Erythroblast (primary cell): ENCODE results near the gene SLC12A5.

Source experiments
- DNase-seq, 2 experiments: peaks; one replicate each; lab custom pipeline; 2025; lab: John Stamatoyannopoulos, UW
- GATA1 ChIP-seq: IDR thresholded peaks from 2 replicates; pipeline ENCODE4 v1.6.1; 2011; ENCODE audit warnings: low read depth, mild to moderate bottlenecking, control low read depth, low read length, moderate library complexity
- POLR2A ChIP-seq: IDR thresholded peaks from 2 replicates; pipeline ENCODE4 v1.6.1; 2011; ENCODE audit warnings: mild to moderate bottlenecking, low read length

Gene SLC12A5

DNA sequence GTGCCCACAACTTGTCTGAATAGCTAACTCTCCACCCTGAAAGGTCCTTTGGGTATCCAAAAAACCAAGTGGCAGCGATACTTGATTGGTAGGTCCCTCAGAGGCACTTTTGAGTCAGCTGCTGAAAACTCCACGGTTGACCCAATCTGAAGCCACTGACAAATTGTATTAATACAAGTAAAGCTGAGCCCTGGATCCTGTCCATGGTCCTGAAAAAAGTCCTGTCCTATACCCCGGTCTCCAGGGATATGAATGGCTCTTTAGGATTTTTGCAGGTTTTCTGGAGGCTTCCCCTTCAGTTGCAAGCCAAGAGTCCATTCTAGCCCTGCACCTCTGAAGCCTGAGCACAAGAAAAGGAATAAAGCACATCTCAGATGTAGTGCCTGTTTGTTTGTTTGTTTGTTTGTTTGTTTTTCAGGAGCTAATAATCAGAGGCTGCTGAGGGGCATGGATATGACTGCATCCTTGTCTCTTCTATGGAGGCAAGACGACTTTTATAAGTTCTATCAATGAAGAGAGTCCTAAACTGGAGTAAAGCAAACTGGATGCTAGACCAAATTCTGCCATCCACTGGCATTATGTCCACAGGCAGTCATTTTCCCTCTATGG lies 1.7 kb upstream of the SLC12A5 start:
- DNase-seq: peak; percentile 49 to 51
- TF ChIP-seq GATA1 (no peak), POLR2A (no peak)

DNA sequence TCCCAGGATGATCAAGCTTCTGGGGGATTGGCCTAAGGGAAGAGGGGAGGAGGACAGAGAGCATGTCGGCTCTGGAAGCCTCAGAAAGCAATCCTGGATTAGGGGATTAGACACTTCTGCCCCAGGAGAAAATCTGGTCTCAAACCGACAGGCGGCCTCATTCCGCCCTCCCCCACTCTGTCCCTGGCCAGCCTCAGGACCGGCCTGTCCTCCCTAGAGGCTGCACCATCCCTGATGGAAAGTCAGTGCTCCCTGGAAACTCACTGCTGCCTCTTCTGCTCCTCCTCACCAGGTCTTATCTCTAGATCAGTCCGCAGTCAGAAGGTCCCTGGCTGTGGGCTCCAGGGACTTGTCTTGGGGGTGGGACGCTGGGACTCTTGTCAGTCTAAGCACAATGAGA lies 905 bp upstream of the SLC12A5 start:
- TF ChIP-seq POLR2A (no peak), GATA1 (no peak)
- DNase-seq: no peak

DNA sequence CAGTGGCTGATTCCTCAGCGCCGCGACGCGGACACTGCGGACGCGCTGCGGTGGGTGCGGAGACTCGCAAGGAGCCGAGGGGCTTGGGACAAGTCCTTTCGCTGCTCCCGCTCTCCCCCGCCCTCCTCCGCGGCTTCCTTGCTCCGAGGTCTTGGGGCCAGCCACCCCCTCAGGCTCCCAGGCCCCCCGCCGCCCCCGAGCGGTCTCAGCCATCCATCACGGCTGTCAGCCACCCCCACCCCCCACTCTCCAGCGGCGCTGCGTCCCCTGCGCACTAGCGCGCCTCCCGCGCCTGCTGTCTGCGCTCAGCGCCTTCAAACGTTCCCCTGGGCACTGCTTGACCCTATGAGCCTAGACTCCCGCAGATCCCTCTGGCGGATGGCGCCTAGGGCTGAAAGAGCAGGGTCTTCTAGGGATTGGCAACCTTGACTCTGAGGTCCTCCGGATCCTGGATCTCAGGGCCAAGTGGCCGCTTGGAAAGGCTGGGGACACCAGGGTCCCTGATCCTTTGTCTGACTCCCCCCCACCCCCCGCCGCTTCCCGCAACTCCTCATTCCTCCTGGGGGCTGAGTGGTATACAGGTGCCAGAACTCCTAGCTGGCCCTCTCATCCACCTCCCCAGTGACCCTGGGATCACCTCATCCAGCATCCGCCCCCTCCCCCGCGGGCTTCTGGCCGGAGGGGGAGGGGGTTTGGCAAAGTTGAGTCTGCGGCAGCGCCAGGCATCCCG lies 1.4 kb downstream of the SLC12A5 start:
- TF ChIP-seq GATA1: no peak
- TF ChIP-seq POLR2A: no peak
- no peak for DNase-seq

DNA sequence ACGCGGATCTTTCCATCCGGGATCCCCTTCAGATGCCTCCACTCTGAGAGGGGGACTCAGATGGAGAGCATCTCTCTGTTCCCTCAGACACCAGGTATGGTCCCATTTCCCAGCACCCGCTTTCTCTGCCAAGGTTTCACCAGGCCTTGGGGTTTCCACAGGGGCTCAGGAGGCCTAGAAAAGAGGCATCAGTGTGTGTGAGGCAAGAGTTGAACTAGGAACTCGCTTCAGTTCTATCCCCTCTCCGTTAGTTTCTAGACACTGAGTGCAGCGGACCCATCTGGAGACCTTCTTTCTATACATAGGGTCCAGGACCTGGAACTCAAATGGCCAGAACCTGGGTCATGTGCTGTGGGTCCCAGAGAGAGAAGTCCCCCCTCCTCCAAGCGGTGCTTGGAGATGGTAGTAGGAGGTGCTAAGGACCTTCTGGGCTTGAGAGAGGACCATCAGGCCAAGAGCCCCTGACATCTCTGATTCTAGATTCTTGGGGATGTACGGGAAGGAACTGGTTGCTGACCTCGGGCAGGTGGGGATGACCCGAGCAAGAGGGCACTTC lies 2.1 kb downstream of the SLC12A5 start:
- TF ChIP-seq GATA1 (no peak), POLR2A (no peak)
- DNase-seq: no peak

DNA sequence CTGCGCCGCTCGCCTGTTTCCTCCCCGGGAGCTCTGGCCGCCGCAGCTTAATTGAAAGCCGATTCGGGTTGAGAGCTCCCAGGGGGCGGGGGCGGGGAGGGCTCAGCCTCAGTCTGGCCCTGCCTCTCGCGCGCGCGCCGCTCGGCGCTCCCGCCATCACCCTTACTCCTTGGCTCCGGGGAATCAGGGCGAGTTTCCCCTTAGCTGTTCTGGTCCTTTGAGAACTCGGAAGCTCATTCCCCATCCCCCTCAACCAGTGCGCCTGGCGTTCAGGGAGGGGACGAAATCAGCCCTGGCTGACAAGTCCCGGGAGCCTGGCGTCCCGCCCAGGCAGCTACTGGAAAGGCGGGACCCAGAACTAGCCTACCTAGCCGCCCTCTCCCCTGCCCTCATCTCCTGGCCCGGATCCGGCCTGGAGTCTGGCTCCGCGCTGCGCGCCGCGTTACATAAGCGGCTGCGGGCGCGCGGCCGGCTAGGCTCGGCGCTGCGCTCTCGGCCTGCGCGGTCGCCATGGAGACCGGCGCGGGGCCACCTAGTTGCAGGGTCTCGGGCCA lies 2.8 kb downstream of the SLC12A5 start:
- no peak for DNase-seq
- no peak for TF ChIP-seq POLR2A

DNA sequence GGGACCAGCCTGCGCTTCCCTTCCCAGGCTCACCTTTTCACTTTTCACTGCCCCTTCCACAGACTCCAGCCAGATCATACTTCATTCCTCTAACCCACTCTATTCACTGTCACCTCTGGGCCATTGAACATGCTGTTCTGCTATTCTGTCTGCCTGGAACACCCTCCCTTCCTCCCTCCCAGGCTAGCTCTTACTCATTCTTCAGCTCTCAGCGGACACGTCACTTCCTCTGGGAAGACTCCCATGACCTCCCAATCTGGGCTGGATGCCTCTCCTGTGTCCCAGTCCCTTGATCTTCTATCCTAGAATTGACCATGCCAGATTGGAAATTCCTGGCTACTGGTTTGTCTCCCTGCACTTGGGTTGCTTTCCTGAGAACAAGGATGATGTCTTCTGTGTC lies 5.0 kb downstream of the SLC12A5 start:
- TF ChIP-seq GATA1 (no peak), POLR2A (no peak)
- no peak for DNase-seq

DNA sequence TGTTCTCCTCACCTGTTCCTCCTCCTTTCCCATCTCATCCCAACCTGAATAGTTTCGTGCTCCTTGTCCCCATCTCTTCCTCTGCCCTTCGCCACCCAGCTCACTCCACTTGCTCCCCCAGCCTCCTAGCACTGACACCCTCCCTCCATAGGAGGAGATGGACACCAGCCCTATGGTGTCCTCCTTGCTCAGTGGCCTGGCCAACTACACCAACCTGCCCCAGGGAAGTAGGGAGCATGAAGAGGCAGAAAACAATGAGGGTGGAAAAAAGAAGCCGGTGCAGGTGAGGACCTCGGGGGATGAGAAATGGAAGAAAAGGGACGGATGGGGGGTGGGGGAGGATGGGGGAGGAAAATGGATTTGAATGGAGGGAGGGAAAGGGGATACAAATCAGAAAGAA lies 6.2 kb downstream of the SLC12A5 start:
- DNase-seq: no peak
- no peak for TF ChIP-seq POLR2A

DNA sequence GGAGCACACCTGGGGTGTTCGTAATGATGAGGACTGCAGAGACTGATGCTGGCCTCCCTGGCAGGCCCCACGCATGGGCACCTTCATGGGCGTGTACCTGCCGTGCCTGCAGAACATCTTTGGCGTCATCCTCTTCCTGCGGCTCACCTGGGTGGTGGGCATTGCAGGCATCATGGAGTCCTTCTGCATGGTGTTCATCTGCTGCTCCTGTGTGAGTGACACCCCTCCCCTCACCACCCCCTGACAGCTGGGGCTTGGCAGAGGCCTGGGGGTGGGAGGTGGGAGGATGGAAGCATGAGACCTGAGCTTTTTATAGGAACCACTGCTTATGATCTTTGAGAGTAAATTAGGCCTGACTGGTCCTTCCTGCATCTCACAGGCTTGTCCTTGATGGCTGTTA lies 6.7 kb downstream of the SLC12A5 start:
- DNase-seq: no peak
- TF ChIP-seq GATA1: no peak
- no peak for TF ChIP-seq POLR2A

DNA sequence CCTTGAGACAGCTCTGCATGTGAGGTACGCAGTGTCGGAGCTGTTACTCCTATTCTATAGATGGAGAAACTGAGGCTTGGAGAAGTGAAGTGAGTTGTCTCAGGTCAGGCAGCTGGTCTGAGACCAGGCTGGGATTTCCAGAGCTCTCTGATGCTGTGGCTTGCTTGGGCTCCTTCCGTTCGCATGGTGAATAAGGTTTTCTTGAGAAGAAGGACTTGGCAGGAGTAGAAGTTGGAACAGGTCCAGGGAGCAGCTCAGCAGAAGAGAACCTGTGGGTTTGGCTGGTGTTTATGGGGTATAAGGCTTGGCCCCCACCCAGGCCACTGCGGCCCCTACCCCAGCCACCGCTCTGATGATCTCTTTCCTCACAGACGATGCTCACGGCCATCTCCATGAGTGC lies 7.4 kb downstream of the SLC12A5 start:
- no peak for DNase-seq
- TF ChIP-seq GATA1 (no peak), POLR2A (no peak)

DNA sequence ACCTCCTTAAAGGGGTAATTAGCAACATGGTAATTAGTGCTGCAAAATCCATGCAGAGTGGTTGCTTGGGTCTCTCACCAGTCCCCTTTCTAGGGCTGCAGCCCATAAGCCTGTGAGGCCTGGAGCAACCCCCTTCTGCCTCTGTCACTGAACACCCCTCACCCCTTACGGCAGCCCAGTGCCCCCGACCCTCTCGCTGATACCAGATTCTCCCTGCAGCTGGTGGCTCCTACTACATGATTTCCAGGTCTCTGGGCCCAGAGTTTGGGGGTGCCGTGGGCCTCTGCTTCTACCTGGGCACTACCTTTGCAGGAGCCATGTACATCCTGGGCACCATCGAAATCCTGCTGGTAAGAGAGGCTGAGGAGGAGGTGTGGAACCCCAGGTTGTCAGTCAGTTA lies 8.0 kb downstream of the SLC12A5 start:
- TF ChIP-seq GATA1 (no peak), POLR2A (no peak)
- DNase-seq: no peak

DNA sequence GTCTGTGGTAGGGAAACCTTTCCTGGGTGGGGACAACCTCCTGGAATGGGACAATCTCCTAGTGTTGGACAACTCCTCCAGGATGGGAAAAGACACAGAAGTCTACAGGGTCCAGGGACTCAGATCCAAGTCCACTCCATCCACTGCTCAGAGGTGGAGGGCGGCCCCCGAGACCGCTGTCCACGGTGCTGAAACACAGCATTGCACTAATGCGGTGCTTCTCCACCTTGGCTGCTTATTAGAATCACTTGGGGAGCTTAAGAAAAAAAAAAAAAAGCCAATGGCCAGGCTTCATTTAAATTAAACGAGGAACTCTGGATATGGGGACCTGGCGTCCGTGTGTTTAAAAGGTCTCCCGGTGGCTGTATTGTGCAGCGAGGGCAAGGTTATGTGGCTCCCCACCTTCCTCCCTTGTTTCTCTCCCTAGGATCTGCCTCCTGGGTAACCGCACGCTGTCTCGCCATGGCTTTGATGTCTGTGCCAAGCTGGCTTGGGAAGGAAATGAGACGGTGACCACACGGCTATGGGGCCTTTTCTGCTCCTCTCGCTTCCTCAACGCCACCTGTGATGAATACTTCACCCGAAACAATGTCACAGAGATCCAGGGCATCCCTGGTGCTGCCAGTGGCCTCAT lies 12.0 kb downstream of the SLC12A5 start:
- TF ChIP-seq GATA1 (no peak), POLR2A (no peak)
- DNase-seq: peak; percentile 49 to 64

DNA sequence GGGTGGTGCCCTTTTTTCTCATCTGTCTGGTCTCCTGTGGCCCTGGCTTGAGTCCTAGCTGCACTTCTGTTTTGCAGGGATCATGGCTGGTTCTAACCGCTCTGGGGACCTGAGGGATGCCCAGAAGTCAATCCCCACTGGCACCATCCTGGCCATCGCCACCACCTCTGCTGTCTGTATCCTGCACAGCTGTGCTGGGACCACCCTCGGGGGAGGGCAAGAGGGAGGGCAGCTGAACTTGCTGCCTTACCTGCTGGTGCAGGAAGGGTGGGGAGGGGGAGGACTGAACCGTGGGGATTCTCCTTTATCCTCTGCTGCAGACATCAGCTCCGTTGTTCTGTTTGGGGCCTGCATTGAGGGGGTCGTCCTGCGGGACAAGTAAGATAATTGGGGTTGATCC lies 14.5 kb downstream of the SLC12A5 start:
- no peak for DNase-seq
- no peak for TF ChIP-seq GATA1
- TF ChIP-seq POLR2A: no peak

DNA sequence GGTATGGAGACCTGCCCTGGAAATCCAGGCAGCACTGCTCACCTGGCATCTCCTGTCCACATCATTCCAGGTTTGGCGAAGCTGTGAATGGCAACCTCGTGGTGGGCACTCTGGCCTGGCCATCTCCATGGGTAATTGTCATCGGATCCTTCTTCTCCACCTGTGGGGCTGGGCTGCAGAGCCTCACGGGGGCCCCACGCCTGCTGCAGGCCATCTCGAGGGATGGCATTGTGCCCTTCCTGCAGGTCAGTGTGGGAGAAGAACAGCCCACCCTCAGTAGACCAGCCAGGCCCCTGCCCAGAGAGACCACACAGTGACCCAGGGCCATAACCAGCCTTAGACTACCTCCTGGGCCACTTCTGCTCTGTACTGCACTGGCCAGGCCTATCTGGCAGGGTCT lies 15.9 kb downstream of the SLC12A5 start:
- no peak for TF ChIP-seq GATA1
- TF ChIP-seq POLR2A: no peak
- no peak for DNase-seq

DNA sequence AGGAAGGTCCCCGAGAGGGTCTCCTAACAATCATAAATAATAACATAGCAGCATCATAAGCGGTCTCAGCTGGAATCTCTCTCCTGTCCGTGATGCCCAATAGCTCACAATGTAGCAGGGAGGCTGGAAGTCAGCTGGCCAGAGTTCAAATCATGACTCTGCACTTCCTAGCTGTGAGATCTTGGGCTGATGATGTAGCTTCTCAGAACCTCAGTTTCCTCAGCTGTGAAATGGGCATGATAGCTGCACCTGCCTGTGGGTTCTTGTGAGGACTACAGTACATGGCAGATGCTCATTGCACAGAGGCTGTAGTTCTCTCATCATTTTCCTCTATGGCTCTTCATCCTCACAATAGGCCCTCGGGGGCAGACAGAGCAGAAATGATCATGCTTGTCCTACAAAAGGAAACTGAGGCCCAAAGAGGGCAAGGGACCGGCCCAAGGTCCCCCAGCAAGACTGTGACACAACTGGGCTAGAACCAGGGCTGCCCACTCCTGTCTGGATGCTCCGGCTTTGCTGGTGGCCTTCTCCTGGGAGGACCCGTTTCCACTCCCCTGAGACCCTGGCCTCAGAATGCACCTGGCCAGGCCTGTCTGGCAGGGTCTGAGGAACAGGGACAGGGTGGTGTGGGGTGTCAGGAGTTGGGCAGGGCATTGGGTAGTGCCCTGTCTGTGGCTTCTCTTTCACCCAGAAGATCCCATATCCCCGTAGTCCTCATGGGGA lies 17.7 kb downstream of the SLC12A5 start:
- no peak for TF ChIP-seq GATA1
- no peak for TF ChIP-seq POLR2A
- no peak for DNase-seq
